Ovary (tissue), 9 donors: ENCODE data around the gene PMIS2. TPM values are rescaled to one million over a fixed set of nuclear protein-coding genes. Genes with fewer than 3 reads are reported as not detected.

Experiments used
- DNase-seq, 5 donors: peaks; one replicate each; pipeline ENCODE4 v3.0.0-alpha.2; 2019 to 2020
- H3K27ac ChIP-seq, 2 donors: fragments of 200-600 bp; one replicate each; pipeline versions ENCODE4 v1.5.1 to v1.8.0; 2019 to 2022
- H3K27me3 ChIP-seq: fragments of 200-600 bp; one replicate; pipeline ENCODE4 v1.8.0; 2022
- H3K36me3 ChIP-seq: fragments of 200-600 bp; sonication (generic); one replicate; pipeline ENCODE4 v1.5.1; 2019
- H3K4me1 ChIP-seq: one replicate; pipeline ENCODE4 v1.8.1; 2013; ENCODE audit warnings: mild to moderate bottlenecking, moderate library complexity; ENCODE audit not compliant: insufficient read depth
- H3K4me3 ChIP-seq: fragments of 200-600 bp; sonication (generic); one replicate; pipeline ENCODE4 v1.5.1; 2017
- H3K9me3 ChIP-seq, 2 donors: fragments of 200-600 bp in 1 of 2; sonication (generic) in 1 of 2; one replicate each; pipeline versions ENCODE4 v1.5.1 to v1.8.1; 2013 to 2019; ENCODE audit warnings: mild to moderate bottlenecking in 1 of 2, moderate library complexity in 1 of 2
- EP300 ChIP-seq: sonication (generic); formaldehyde crosslinking; IDR thresholded peaks from one replicate; pipeline ENCODE4 v1.6.1; 2017; ENCODE audit warnings: antibody characterized with exemption
- POLR2A ChIP-seq: fragments of 450-650 bp; IDR thresholded peaks from one replicate; pipeline ENCODE4 v1.6.1; 2017; ENCODE audit warnings: antibody characterized with exemption, mild to moderate bottlenecking, moderate library complexity
- WGBS, 3 donors: extraction: QIAGEN DNeasy Blood & Tissue Kit in 1 of 3; methylation state at CpG; one replicate each; pipeline versions ENCODE4 v1.1.5 to v1.1.7; 2013 to 2017; 5-methylcytosine and 5-hydroxymethylcytosine counted together
- intact Hi-C, 4 donors: fragments of 100-400 bp; cut with DNase I; formaldehyde crosslinking; loops; one replicate each; pipeline versions ENCODE4 v1.11.0 to v1.15.1; 2022 to 2023
- polyA plus RNA-seq, 2 donors: library from polyadenylated mRNA; stranded (reverse); fragments of 200-250 nt in 1 of 2; fragments of 350-450 nt in 1 of 2; fragmentation: Illumina TruSeq in 1 of 2; extraction: RNeasy Lipid Tissue Mini Kit (QIAGEN cat#74804) in 1 of 2; gene quantifications; one replicate each; pipeline ENCODE4 v1.2.3, GENCODE V29; 2013 to 2014
- total RNA-seq, 7 donors: library from RNA; depleted of rRNA in 2 of 7; stranded (reverse); fragments of >200 nt in 2 of 7; fragmentation: NEBNext Ultra II Directional in 3 of 7; extraction: Animal tissue kit (Norgen Biotek cat#: 25700) in 3 of 7; gene quantifications; one replicate each; pipeline versions ENCODE4 v1.1.0 to v1.2.4, GENCODE V29; 2016 to 2023
- TF ChIP-seq, protein P1 (sequence below), 3 donors: fragments of 450-650 bp in 2 of 3; fragments of 200-600 bp in 1 of 3; IDR thresholded peaks; one replicate each; pipeline versions ENCODE4 v1.5.1 to v1.8.0; 2016 to 2022; ENCODE audit warnings: antibody characterized with exemption in 3 of 3, mild to moderate bottlenecking in 1 of 3
- donor health status: DM: no; HTN: no; CAD: no; lungs with moderate emphysema.
- donor health status: DM: no; HTN: no; CAD: no.
- donor health status: Bipolar disorder and iron deficiency.
- donor health status: DM: yes; HTN: yes; CAD: no.
- donor health status: DM: no; HTN: no; CAD: no.
- donor health status: DM: yes; HTN: yes; CAD: no.

PMIS2 gene
- total and polyA plus RNA-seq, 9 donors, result not detected

DNA sequence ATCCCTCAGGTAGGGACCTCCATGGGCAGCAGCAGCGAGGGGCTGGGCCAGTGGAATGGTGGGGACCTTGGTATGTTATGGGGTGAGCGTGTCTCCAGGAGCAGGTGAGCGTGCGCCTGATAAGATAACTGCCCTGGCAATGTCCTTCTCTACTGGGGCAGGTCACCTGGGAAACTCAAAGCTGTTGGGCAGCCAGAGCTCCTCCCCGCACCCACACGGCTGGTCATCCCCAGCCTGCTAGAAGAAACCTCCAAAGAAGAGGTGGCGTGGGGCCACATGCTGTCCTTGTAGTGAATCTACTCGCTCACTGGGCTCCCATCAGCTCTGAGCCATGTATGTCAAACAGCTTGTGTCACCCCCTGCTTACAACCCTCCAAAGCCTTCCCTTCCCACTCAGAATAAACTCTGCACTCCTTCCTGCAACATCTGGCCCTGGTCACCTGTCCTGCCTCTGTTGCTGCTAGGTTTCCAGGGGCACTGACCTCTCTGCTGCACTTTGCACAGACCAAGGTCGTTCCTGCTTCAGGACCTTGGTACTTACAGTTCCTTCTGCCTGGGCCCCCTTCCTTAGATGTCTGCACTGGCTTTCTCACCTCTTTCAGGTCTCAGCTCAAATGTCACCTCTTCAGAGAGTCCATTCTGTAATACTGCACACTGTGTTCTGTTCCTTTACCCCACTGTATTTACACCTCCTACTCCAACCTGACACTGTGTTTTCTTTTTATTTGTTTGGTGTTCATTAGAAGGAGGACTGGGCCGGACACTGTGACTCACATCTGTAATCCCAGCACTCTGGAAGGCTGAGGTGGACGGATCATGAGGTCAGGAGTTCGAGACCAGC is 20.7 kb upstream of the PMIS2 start:
- H3K4me1 ChIP-seq, result no peaks in the 10 kb centered on the region
- H3K36me3 ChIP-seq, result no peaks in the 10 kb centered on the region
- no peaks in the 10 kb centered on the region for H3K9me3 ChIP-seq
- no peak for DNase-seq
- intact Hi-C loops, result no loop called here
- TF ChIP-seq, protein P1, sequence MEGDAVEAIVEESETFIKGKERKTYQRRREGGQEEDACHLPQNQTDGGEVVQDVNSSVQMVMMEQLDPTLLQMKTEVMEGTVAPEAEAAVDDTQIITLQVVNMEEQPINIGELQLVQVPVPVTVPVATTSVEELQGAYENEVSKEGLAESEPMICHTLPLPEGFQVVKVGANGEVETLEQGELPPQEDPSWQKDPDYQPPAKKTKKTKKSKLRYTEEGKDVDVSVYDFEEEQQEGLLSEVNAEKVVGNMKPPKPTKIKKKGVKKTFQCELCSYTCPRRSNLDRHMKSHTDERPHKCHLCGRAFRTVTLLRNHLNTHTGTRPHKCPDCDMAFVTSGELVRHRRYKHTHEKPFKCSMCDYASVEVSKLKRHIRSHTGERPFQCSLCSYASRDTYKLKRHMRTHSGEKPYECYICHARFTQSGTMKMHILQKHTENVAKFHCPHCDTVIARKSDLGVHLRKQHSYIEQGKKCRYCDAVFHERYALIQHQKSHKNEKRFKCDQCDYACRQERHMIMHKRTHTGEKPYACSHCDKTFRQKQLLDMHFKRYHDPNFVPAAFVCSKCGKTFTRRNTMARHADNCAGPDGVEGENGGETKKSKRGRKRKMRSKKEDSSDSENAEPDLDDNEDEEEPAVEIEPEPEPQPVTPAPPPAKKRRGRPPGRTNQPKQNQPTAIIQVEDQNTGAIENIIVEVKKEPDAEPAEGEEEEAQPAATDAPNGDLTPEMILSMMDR (IDR thresholded peaks at IDR 0.05), result no peak
- TF ChIP-seq EP300, result no peak
- 73 to 82% (median 76%) methylated on average over 12 of the region's 12 CpGs for WGBS, 3 donors
- H3K27me3 ChIP-seq, result no peaks in the 10 kb centered on the region
- H3K27ac ChIP-seq, result no peak overlapping the region
- H3K4me3 ChIP-seq, result no peak overlapping the region

DNA sequence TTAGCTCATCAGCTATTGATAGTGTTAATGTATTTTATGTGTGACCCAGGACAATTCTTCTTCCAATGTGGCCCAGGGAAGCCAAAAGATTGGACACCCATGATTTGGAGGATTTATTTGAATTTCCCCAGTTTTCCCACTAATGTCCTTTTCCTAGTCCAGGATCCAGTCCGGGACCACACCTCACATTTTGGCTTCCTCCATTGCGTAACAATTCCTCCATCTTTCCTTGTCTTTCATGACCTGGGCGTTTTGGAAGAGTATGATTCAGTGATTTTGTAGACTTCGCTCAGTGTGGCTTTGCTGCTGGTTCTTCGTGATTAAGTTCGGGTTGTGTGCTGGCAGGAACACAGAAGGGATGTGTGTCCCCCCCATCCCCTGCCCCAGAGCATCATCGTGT is 19.2 kb upstream of the PMIS2 start:
- TF ChIP-seq, protein P1 (IDR thresholded peaks at IDR 0.05), result no peak
- TF ChIP-seq POLR2A (no peak), EP300 (no peak)
- no peaks in the 10 kb centered on the region for H3K36me3 ChIP-seq
- H3K27me3 ChIP-seq, result no peaks in the 10 kb centered on the region
- no peak for DNase-seq
- H3K9me3 ChIP-seq, result no peaks in the 10 kb centered on the region
- 82 to 86% (median 85%) methylated on average over 7 of the region's 7 CpGs for WGBS, 3 donors
- intact Hi-C loops, result no loop called here
- H3K4me1 ChIP-seq, result no peaks in the 10 kb centered on the region
- H3K4me3 ChIP-seq, result no peak overlapping the region
- no peak overlapping the region for H3K27ac ChIP-seq

DNA sequence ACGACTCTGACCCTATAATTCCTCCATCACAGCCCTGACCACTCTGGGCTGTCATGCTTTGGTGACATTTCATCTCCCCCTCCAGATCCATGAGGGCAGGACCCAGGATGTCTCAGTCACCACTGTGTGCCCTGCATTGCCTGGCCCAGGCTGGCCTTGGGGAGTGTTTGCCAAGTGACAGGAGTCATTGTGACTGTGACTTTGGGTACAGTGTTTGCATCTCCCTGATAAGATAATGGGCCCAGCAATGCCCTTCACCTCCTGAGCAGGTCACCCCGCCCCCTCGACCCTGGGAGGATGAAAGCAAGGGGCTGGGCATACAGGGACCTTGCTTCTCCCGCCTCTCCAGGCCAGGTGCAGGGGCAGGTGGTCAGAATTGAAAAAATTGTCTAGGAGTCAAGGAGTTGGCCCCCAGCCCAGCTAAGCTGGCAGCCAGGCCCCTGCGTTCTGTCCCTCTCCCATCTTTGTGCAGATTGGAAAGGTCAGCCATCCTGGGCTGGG is 16.6 kb upstream of the PMIS2 start:
- no peak for DNase-seq

DNA sequence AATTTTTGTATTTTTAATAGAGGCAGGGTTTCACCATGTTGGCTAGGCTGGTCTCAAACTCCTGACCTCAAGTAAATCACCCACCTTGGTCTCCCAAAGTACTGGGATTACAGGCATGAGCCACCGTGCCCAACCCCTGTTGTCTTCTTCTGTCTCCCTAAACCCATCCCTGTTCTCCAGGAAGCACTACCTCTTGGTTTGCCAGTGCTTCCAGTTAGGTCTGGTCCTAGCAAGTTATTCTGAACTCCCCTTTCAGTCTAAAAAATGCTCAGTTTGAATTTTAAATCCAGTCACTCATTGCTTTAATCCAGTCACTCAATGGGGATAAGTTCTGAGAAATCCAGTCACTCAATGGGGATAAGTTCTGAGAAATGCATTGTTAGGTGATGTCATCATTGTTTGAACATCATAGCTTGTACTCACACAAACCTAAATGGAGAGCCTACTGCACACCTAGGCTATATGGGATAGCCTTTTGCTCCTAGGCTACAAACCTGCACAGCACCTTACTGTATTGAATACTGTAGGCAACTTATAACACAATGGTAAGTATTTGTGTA is 14.5 kb upstream of the PMIS2 start:
- intact Hi-C loops, result no loop called here
- 86 to 100% (median 100%) methylated on average over 1 of the region's 1 CpG for WGBS, 3 donors
- TF ChIP-seq EP300 (no peak), POLR2A (no peak)
- H3K4me1 ChIP-seq, result no peaks in the 10 kb centered on the region
- peaks cover 0 to 7% of the 10 kb centered on the region in 2 donors for H3K9me3 ChIP-seq
- no peak overlapping the region for H3K4me3 ChIP-seq
- H3K36me3 ChIP-seq, result no peaks in the 10 kb centered on the region
- H3K27ac ChIP-seq, result no peak overlapping the region
- no peak for DNase-seq
- H3K27me3 ChIP-seq, result no peaks in the 10 kb centered on the region

More for the DNA sequence above, 16.6 kb upstream of the PMIS2 start:
- Histone ChIP-seq H3K27me3 (no peaks in the 10 kb centered on the region), H3K4me3 (no peak overlapping the region), H3K36me3 (no peaks in the 10 kb centered on the region), H3K27ac (no peak overlapping the region), H3K9me3 (no peaks in the 10 kb centered on the region), H3K4me1 (no peaks in the 10 kb centered on the region)
- TF ChIP-seq POLR2A (no peak), EP300 (no peak)
- TF ChIP-seq, protein P1 (IDR thresholded peaks at IDR 0.05), result no peak
- 54 to 60% (median 56%) methylated on average over 5 of the region's 5 CpGs for WGBS, 3 donors
- intact Hi-C loops, result no loop called here

DNA sequence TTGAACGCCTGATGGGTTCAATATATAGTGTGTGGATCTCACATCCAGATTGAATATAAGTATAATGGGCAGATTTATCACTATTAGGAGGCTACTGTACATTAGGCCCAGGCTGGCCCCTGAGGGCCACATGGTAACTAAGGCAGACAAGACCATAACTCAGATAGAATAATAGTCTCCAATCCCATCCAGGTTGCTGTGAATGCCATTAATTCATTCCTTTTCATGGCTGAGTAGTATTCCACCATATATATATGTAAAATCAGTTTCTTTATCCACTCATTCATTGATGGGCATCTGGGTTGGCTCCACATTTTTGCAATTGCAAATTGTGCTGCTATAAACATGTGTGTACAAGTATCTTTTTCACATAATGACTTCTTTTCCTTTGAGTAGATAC is 8.1 kb upstream of the PMIS2 start:
- Histone ChIP-seq H3K27me3 (no peaks in the 10 kb centered on the region), H3K9me3 (peaks cover 0 to 7% of the 10 kb centered on the region in 2 donors), H3K4me1 (no peaks in the 10 kb centered on the region), H3K27ac (no peak overlapping the region), H3K36me3 (no peaks in the 10 kb centered on the region), H3K4me3 (no peak overlapping the region)
- WGBS, 3 donors, result 77 to 91% (median 80%) methylated on average over 1 of the region's 1 CpG
- DNase-seq, result no peak
- TF ChIP-seq POLR2A, result no peak
- no peak for TF ChIP-seq EP300
- intact Hi-C loops, result no loop called here
